K562 (cell line): ENCODE results near the gene PDE1A. TPM values are rescaled to one million over a fixed set of nuclear protein-coding genes. Genes with fewer than 3 reads are reported as not detected.

ENCODE experiments used
- BHLHE40 ChIP-seq: IDR thresholded peaks from 2 replicates; pipeline ENCODE4 v1.6.1; 2011; ENCODE audit warnings: low read length, improper control_type of control experiment
- BMI1 ChIP-seq: fragments of 150-350 bp; IDR thresholded peaks from 2 replicates; pipeline ENCODE4 v1.6.1; 2014; ENCODE audit warnings: low read length
- CHCHD3 ChIP-seq: fragments of 250-450 bp; sonication (Bioruptor Pico); IDR thresholded peaks from 2 replicates; pipeline ENCODE4 v2.1.2; 2022; ENCODE audit warnings: mild to moderate bottlenecking
- CREB5 ChIP-seq: fragments of 250-450 bp; sonication (Bioruptor Pico); IDR thresholded peaks from 2 replicates; pipeline ENCODE4 v1.5.0; 2020; ENCODE audit warnings: mild to moderate bottlenecking
- HSF4 ChIP-seq: fragments of 250-450 bp; sonication (Bioruptor Pico); IDR thresholded peaks from 2 replicates; pipeline ENCODE4 v2.1.2; 2022; ENCODE audit warnings: mild to moderate bottlenecking, moderate library complexity, borderline replicate concordance
- ID3 ChIP-seq, 2 experiments: fragments of 250-450 bp in 1 of 2; fragments of 450-650 bp in 1 of 2; sonication (Bioruptor Pico) in 1 of 2; IDR thresholded peaks; 2 replicates each; pipeline versions ENCODE4 v1.6.1 to v1.8.0; 2016 to 2021; ENCODE audit warnings: mild to moderate bottlenecking in 2 of 2, moderate library complexity in 2 of 2, missing compliant biosample characterization in 1 of 2, missing genetic modification characterization in 1 of 2
- IRF2 ChIP-seq: sonication (generic); formaldehyde crosslinking; IDR thresholded peaks from 2 replicates; pipeline ENCODE4 v1.8.1; 2022; ENCODE audit warnings: mild to moderate bottlenecking, missing genetic modification reagents
- STAT6 ChIP-seq: sonication (generic); formaldehyde crosslinking; IDR thresholded peaks from 2 replicates; pipeline ENCODE4 v1.8.1; 2023; ENCODE audit warnings: mild to moderate bottlenecking, missing genetic modification reagents
- ZNF398 ChIP-seq: fragments of 250-450 bp; sonication (Bioruptor Pico); IDR thresholded peaks from 2 replicates; pipeline ENCODE4 v1.8.0; 2021; ENCODE audit warnings: moderate library complexity, mild to moderate bottlenecking, inconsistent platforms
- polyA plus RNA-seq, 8 experiments: library from polyadenylated mRNA; depleted of rRNA in 4 of 8; stranded (reverse) in 5 of 8; unstranded in 3 of 8; fragments of >200 nt; fragmentation: Nextera tagmentation in 2 of 8; fragmentation: Illumina TruSeq in 1 of 8; extraction: Ambion mirVana in 2 of 8; extraction: Trizol in 1 of 8; gene quantifications; 2 replicates each; pipeline versions ENCODE4 v1.2.1 to v1.2.3, GENCODE V29; 2011 to 2014; ENCODE audit warnings: inconsistent platforms in 1 of 8, missing spikeins in 1 of 8
- total RNA-seq, 7 experiments: library from RNA; depleted of rRNA in 6 of 7; stranded (reverse); fragments of >200 nt in 6 of 7; fragmentation: Illumina TruSeq in 2 of 7; extraction: Trizol in 2 of 7; gene quantifications; 2 replicates each; pipeline versions ENCODE4 v1.2.1 to v1.2.3, GENCODE V29; 2011 to 2021; ENCODE audit warnings: low replicate concordance in 1 of 7

The PDE1A gene
- total and polyA plus RNA-seq, 9 of the 15 experiments (the other 6 are each of a cell fraction or from before 2014, with no cell fraction given): 0.14 to 0.91 (median 0.32) TPM

- no peak for TF ChIP-seq STAT6 (CRISPR knock-in tag)
- TF ChIP-seq BMI1: no peak
- TF ChIP-seq BHLHE40: no peak
- no peak for TF ChIP-seq CHCHD3 (CRISPR knock-in tag)
- no peak for TF ChIP-seq ZNF398 (CRISPR knock-in tag)
- no peak for TF ChIP-seq ID3 (CRISPR knock-in tag; IDR thresholded peaks at IDR 0.05)
- TF ChIP-seq ID3 (tag; IDR thresholded peaks at IDR 0.05): no peak
- TF ChIP-seq IRF2: no peak
- no peak for TF ChIP-seq HSF4
- no peak for TF ChIP-seq CREB5 (CRISPR knock-in tag)
Measured at GRCh38 chr2:182291296-182291695, 135.5 kb downstream of the PDE1A start (continued).
